Ascending aorta (tissue), 2 donors: Measurements from ENCODE around the gene NHLRC2. TPM values are rescaled to one million over a fixed set of nuclear protein-coding genes. Genes with fewer than 3 reads are reported as not detected.

ENCODE experiments used
- DNase-seq, 2 donors: peaks; one replicate each; pipeline ENCODE4 v3.0.0-alpha.2; 2019; ENCODE audit warnings: low spot score in 2 of 2
- H3K27ac ChIP-seq, 2 donors: fragments of 200-600 bp; sonication (generic); one replicate each; pipeline ENCODE4 v1.5.1; 2016 to 2017; ENCODE audit warnings: mild to moderate bottlenecking in 1 of 2
- H3K27me3 ChIP-seq: fragments of 200-600 bp; sonication (generic); one replicate; pipeline ENCODE4 v1.5.1; 2017
- H3K36me3 ChIP-seq, 2 donors: fragments of 200-600 bp; sonication (generic); one replicate each; pipeline ENCODE4 v1.5.1; 2016
- H3K4me1 ChIP-seq, 2 donors: fragments of 200-600 bp; sonication (generic); one replicate each; pipeline ENCODE4 v1.5.1; 2016 to 2017; ENCODE audit warnings: mild to moderate bottlenecking in 1 of 2
- H3K4me3 ChIP-seq, 2 donors: fragments of 200-600 bp; sonication (generic); one replicate each; pipeline ENCODE4 v1.5.1; 2016 to 2017; ENCODE audit warnings: mild to moderate bottlenecking in 1 of 2
- H3K9me3 ChIP-seq, 2 donors: fragments of 200-600 bp; sonication (generic); one replicate each; pipeline ENCODE4 v1.5.1; 2016
- CTCF ChIP-seq, 3 experiments: fragments of 200-600 bp in 2 of 3; fragments of 450-650 bp in 1 of 3; sonication (generic) in 2 of 3; IDR thresholded peaks; one replicate each; pipeline ENCODE4 v1.5.1; 2016 to 2019; ENCODE audit warnings: antibody characterized with exemption in 3 of 3, mild to moderate bottlenecking in 1 of 3, moderate library complexity in 1 of 3
- intact Hi-C: fragments of 100-400 bp; cut with DNase I; formaldehyde crosslinking; loops from one replicate; pipeline ENCODE4 v1.15.1; 2023
- total RNA-seq: library from RNA; depleted of rRNA; stranded (reverse); fragments of >200 nt; gene quantifications from one replicate; pipeline ENCODE4 v1.1.0, GENCODE V29; 2016

NHLRC2 gene
- total RNA-seq, 1 donor from 2014 or later = 7.1 TPM

GRCh38 chr10:113924186-113924585 lies 69.7 kb downstream of the NHLRC2 start:
- no peak for TF ChIP-seq CTCF (IDR thresholded peaks at IDR 0.05)
- H3K4me3 ChIP-seq = no peak overlapping the region
- intact Hi-C loops = no loop called here

GRCh38 chr10:113924664-113925063 lies 70.2 kb downstream of the NHLRC2 start:
- peaks cover 5 to 6% of the 10 kb centered on the region in 2 donors for H3K9me3 ChIP-seq
- no peak overlapping the region for H3K27ac ChIP-seq
- no peaks in the 10 kb centered on the region for H3K36me3 ChIP-seq
- no peaks in the 10 kb centered on the region for H3K4me1 ChIP-seq
- intact Hi-C loops = no loop called here
- H3K27me3 ChIP-seq = no peaks in the 10 kb centered on the region
- no peak for TF ChIP-seq CTCF (IDR thresholded peaks at IDR 0.05)
- DNase-seq = no peak
- H3K4me3 ChIP-seq = no peak overlapping the region

More at GRCh38 chr10:113924186-113924585, 69.7 kb downstream of the NHLRC2 start:
- no peaks in the 10 kb centered on the region for H3K27me3 ChIP-seq
- no peak for DNase-seq
- no peaks in the 10 kb centered on the region for H3K36me3 ChIP-seq
- no peaks in the 10 kb centered on the region for H3K4me1 ChIP-seq
- H3K9me3 ChIP-seq = peaks cover 5 to 6% of the 10 kb centered on the region in 2 donors
- H3K27ac ChIP-seq = no peak overlapping the region

GRCh38 chr10:113927440-113927839 lies 73.0 kb downstream of the NHLRC2 start:
- no peaks in the 10 kb centered on the region for H3K36me3 ChIP-seq
- no peaks in the 10 kb centered on the region for H3K4me1 ChIP-seq
- H3K27ac ChIP-seq = no peak overlapping the region
- no peak for TF ChIP-seq CTCF (IDR thresholded peaks at IDR 0.05)
- no peaks in the 10 kb centered on the region for H3K27me3 ChIP-seq
- peaks cover 5 to 6% of the 10 kb centered on the region in 2 donors for H3K9me3 ChIP-seq
- no peak for DNase-seq
- H3K4me3 ChIP-seq = no peak overlapping the region
- intact Hi-C loops = no loop called here

- Histone ChIP-seq H3K4me1 (no peaks in the 10 kb centered on the region), H3K36me3 (no peaks in the 10 kb centered on the region), H3K9me3 (peaks cover 5 to 6% of the 10 kb centered on the region in 2 donors), H3K27me3 (no peaks in the 10 kb centered on the region), H3K27ac (no peak overlapping the region), H3K4me3 (no peak overlapping the region)
- TF ChIP-seq CTCF (IDR thresholded peaks at IDR 0.05) = no peak
- DNase-seq = no peak
- intact Hi-C loops = no loop called here
These were observed 74.4 kb downstream of the NHLRC2 start for GRCh38 chr10:113928830-113929229.

- H3K27me3 ChIP-seq = no peaks in the 10 kb centered on the region
- H3K9me3 ChIP-seq = peaks cover 3 to 5% of the 10 kb centered on the region in 2 donors
- no peaks in the 10 kb centered on the region for H3K4me1 ChIP-seq
- intact Hi-C loops = no loop called here
- H3K36me3 ChIP-seq = no peaks in the 10 kb centered on the region
- no peak for TF ChIP-seq CTCF (IDR thresholded peaks at IDR 0.05)
- no peak for DNase-seq
- H3K4me3 ChIP-seq = no peak overlapping the region
- H3K27ac ChIP-seq = no peak overlapping the region
These were observed 75.1 kb downstream of the NHLRC2 start for GRCh38 chr10:113929522-113929921.

- no peak overlapping the region for H3K27ac ChIP-seq
- no peak for TF ChIP-seq CTCF (IDR thresholded peaks at IDR 0.05)
- no peak overlapping the region for H3K4me3 ChIP-seq
- no peaks in the 10 kb centered on the region for H3K36me3 ChIP-seq
- intact Hi-C loops = no loop called here
- DNase-seq = no peak
- no peaks in the 10 kb centered on the region for H3K9me3 ChIP-seq
- H3K4me1 ChIP-seq = no peaks in the 10 kb centered on the region
- no peaks in the 10 kb centered on the region for H3K27me3 ChIP-seq
These were observed 76.1 kb downstream of the NHLRC2 start for GRCh38 chr10:113930482-113931057.
